Adrenal gland (tissue), 12 donors: ENCODE results near the gene PPM1L. TPM values are rescaled to one million over a fixed set of nuclear protein-coding genes. Genes with fewer than 3 reads are reported as not detected.

Source experiments
- DNase-seq, 7 donors: peaks; one replicate each; pipeline ENCODE4 v3.0.0-alpha.2; 2019 to 2020
- H3K27ac ChIP-seq, 5 donors: fragments of 200-600 bp; sonication (generic) in 4 of 5; 1 replicate in 3 of 5; 2 replicates in 2 of 5; pipeline versions ENCODE4 v1.5.1 to v1.8.0; 2016 to 2020; ENCODE audit warnings: mild to moderate bottlenecking in 1 of 5
- H3K27me3 ChIP-seq: fragments of 200-600 bp; 2 replicates; pipeline ENCODE4 v1.8.0; 2021
- H3K36me3 ChIP-seq, 2 donors: fragments of 200-600 bp; replicated peaks in 1 of 2; 1 replicate in 1 of 2; 2 replicates in 1 of 2; pipeline versions ENCODE4 v1.5.1 to v1.8.0; 2018 to 2022
- H3K4me1 ChIP-seq, 2 donors: fragments of 200-600 bp; replicated peaks in 1 of 2; 1 replicate in 1 of 2; 2 replicates in 1 of 2; pipeline versions ENCODE4 v1.5.1 to v1.8.0; 2018 to 2021
- H3K4me3 ChIP-seq, 4 donors: fragments of 200-600 bp; sonication (generic) in 3 of 4; one replicate each; pipeline ENCODE4 v1.5.1; 2016 to 2018
- H3K9me3 ChIP-seq, 3 donors: fragments of 200-600 bp; sonication (generic) in 1 of 3; replicated peaks in 1 of 3; 1 replicate in 2 of 3; 2 replicates in 1 of 3; pipeline versions ENCODE4 v1.5.1 to v1.8.0; 2016 to 2021
- POLR2A ChIP-seq, 2 donors: fragments of 450-650 bp; IDR thresholded peaks; one replicate each; pipeline ENCODE4 v1.6.1; 2017; ENCODE audit warnings: antibody characterized with exemption in 2 of 2, mild to moderate bottlenecking in 2 of 2, moderate library complexity in 1 of 2
- WGBS, 4 donors: extraction: QIAGEN DNeasy Blood & Tissue Kit in 2 of 4; methylation state at CpG; one replicate each; pipeline versions ENCODE4 v1.1.5 to v1.1.7; 2013 to 2017; 5-methylcytosine and 5-hydroxymethylcytosine counted together
- intact Hi-C, 2 donors: fragments of 100-400 bp; cut with DNase I; formaldehyde crosslinking; loops; one replicate each; pipeline versions ENCODE4 v1.14.1 to v1.15.0; 2022 to 2023
- polyA plus RNA-seq, 3 donors: library from polyadenylated mRNA; stranded (reverse); fragments of 200-250 nt in 2 of 3; fragments of 350-450 nt in 1 of 3; fragmentation: Illumina TruSeq in 1 of 3; extraction: RNeasy Lipid Tissue Mini Kit (QIAGEN cat#74804) in 1 of 3; gene quantifications; one replicate each; pipeline ENCODE4 v1.2.3, GENCODE V29; 2013 to 2014
- total RNA-seq, 9 donors: library from RNA; depleted of rRNA in 4 of 9; stranded (reverse); fragments of >200 nt in 4 of 9; fragments of 120-200 nt in 1 of 9; fragmentation: NEBNext Ultra II Directional in 1 of 9; extraction: Animal tissue kit (Norgen Biotek cat#: 25700) in 1 of 9; gene quantifications; one replicate each; pipeline versions ENCODE4 v1.1.0 to v1.2.4, GENCODE V29; 2013 to 2023
- TF ChIP-seq, protein P1 (sequence below), 6 experiments: fragments of 450-650 bp in 4 of 6; fragments of 200-600 bp in 2 of 6; sonication (generic) in 1 of 6; IDR thresholded peaks; 1 replicate in 5 of 6; 2 replicates in 1 of 6; pipeline versions ENCODE4 v1.5.1 to v1.8.0; 2016 to 2021; ENCODE audit warnings: antibody characterized with exemption in 6 of 6, mild to moderate bottlenecking in 2 of 6, moderate library complexity in 1 of 6
- donor health status: healthy with polysubstance abuse.
- donor health status: Bipolar disorder and iron deficiency.
- donor health status: DM: yes; HTN: yes; CAD: no.
- donor health status: DM: no; HTN: no; CAD: no.
- donor health status: DM: no; HTN: no; CAD: no.
- donor health status: DM: yes; HTN: yes; CAD: no.

The PPM1L gene
- total and polyA plus RNA-seq, 12 donors = 2.4 to 53.6 (median 35.0) TPM

DNA sequence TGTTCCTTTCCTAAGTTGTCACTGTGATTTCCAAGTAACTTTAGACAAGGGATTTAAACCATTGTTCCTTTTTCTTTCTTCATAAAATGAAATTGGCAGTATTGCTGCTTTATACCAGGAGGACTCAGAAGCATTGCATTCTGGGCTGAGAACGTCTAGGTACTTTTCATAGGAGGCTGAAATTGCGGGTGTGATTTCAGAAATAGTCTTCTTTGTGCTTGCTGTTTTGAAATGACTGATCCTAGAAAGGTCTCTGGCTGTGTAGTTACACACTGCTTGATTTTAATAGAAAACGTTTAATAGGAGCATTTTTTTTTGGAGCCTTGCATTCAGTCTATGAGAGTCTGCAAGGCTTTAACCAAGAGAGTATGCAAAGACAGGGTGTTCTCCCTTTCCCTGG is 56.3 kb downstream of the PPM1L start:
- TF ChIP-seq, protein P1, sequence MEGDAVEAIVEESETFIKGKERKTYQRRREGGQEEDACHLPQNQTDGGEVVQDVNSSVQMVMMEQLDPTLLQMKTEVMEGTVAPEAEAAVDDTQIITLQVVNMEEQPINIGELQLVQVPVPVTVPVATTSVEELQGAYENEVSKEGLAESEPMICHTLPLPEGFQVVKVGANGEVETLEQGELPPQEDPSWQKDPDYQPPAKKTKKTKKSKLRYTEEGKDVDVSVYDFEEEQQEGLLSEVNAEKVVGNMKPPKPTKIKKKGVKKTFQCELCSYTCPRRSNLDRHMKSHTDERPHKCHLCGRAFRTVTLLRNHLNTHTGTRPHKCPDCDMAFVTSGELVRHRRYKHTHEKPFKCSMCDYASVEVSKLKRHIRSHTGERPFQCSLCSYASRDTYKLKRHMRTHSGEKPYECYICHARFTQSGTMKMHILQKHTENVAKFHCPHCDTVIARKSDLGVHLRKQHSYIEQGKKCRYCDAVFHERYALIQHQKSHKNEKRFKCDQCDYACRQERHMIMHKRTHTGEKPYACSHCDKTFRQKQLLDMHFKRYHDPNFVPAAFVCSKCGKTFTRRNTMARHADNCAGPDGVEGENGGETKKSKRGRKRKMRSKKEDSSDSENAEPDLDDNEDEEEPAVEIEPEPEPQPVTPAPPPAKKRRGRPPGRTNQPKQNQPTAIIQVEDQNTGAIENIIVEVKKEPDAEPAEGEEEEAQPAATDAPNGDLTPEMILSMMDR (IDR thresholded peaks at IDR 0.05) = no peak
- TF ChIP-seq POLR2A (IDR thresholded peaks at IDR 0.05) = no peak
- Histone ChIP-seq H3K36me3 (no peaks in the 10 kb centered on the region), H3K27ac (no peak overlapping the region), H3K9me3 (no peaks in the 10 kb centered on the region), H3K27me3 (no peaks in the 10 kb centered on the region), H3K4me3 (no peak overlapping the region), H3K4me1 (peaks cover 23 to 30% of the 10 kb centered on the region in 2 donors)
- no peak for DNase-seq
- WGBS, 4 donors = 72 to 82% (median 75%) methylated on average over 3 of the region's 3 CpGs
- intact Hi-C loops = no loop called here

DNA sequence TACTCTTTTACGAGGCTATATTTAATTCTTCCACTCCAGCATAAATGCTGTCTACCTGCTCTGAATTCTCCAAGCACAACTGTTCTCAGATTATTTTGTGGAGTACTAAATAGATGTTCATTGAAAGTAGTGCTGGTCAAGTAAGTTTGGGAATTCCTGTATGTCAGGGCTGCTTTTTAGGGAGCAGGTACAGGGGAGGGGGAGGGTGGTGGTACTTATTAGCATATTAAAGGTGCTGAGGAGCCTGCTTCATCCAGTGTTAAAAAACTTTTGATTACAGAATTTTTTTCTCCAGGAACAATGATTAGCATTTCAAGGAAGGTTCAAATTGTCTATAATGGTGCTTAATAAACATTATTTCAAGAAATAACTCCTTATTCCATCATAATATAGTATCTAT is 59.2 kb downstream of the PPM1L start:
- H3K4me3 ChIP-seq = no peak overlapping the region
- H3K9me3 ChIP-seq = peaks cover 0 to under 1% (median 0%) of the 10 kb centered on the region in 3 donors
- no peak overlapping the region for H3K27ac ChIP-seq
- no peak for DNase-seq
- TF ChIP-seq, protein P1 (IDR thresholded peaks at IDR 0.05) = no peak
- TF ChIP-seq POLR2A (IDR thresholded peaks at IDR 0.05) = no peak
- 90 to 96% (median 94%) methylated on average over 1 of the region's 1 CpG for WGBS, 4 donors
- no peaks in the 10 kb centered on the region for H3K27me3 ChIP-seq
- intact Hi-C loops = no loop called here
- H3K36me3 ChIP-seq = no peaks in the 10 kb centered on the region
- peaks cover 3 to 13% of the 10 kb centered on the region in 2 donors for H3K4me1 ChIP-seq

DNA sequence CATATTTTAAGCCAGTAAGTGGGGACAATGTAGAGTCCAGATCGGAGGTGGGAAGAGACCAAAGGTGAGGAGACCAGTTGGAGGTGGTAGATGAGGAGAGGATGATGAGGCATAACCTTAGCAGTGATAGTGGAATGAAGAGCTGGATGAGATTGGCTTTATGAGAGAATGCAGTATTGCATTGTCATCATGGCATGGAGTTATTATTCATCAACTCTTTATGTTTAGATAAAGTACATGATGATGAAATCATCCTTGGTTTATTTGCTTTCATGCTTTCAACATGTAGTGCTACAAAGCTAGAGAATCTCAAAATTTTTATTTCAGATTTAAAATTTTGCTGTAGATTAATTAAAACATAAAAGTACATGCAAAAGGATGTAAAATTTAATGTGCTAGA is 64.0 kb downstream of the PPM1L start:
- DNase-seq = no peak
- no peak overlapping the region for H3K4me3 ChIP-seq
- WGBS, 4 donors = 81 to 90% (median 87%) methylated on average over 1 of the region's 1 CpG
- no peak overlapping the region for H3K27ac ChIP-seq
- H3K36me3 ChIP-seq = no peaks in the 10 kb centered on the region
- H3K4me1 ChIP-seq = no peaks in the 10 kb centered on the region
- intact Hi-C loops = no loop called here
- no peaks in the 10 kb centered on the region for H3K27me3 ChIP-seq
- peaks cover 0 to 6% (median 0%) of the 10 kb centered on the region in 3 donors for H3K9me3 ChIP-seq
- TF ChIP-seq, protein P1 (IDR thresholded peaks at IDR 0.05) = no peak
- TF ChIP-seq POLR2A (IDR thresholded peaks at IDR 0.05) = no peak

DNA sequence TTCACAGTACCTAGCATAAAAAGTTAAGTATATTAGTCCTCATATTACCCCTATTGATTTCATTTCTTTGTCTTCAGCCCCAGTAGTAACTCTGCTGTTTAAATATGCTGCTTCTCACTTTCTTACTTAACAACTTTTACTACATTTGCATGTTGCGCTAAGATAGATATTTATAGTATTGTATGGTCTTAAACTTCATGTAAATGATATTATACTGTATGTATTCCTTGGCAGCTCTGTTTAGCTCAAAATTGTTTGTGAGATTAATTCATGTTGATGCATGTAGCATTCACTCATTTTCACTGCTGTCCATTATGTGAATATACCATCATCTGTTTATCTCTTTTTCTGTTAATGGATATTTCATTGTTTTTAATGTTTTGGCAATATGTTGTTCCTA is 64.4 kb downstream of the PPM1L start:
- WGBS, 4 donors = 92 to 100% (median 98%) methylated on average over 1 of the region's 1 CpG

More for the DNA sequence above, 64.4 kb downstream of the PPM1L start:
- Histone ChIP-seq H3K27ac (no peak overlapping the region), H3K36me3 (no peaks in the 10 kb centered on the region), H3K9me3 (peaks cover 0 to 6% (median 0%) of the 10 kb centered on the region in 3 donors), H3K4me1 (no peaks in the 10 kb centered on the region), H3K4me3 (no peak overlapping the region), H3K27me3 (no peaks in the 10 kb centered on the region)
- no peak for TF ChIP-seq POLR2A (IDR thresholded peaks at IDR 0.05)
- TF ChIP-seq, protein P1 (IDR thresholded peaks at IDR 0.05) = no peak
- DNase-seq = no peak
- intact Hi-C loops = no loop called here
